ENCODE results near the gene LRP1-AS.

LRP1-AS gene

DNA sequence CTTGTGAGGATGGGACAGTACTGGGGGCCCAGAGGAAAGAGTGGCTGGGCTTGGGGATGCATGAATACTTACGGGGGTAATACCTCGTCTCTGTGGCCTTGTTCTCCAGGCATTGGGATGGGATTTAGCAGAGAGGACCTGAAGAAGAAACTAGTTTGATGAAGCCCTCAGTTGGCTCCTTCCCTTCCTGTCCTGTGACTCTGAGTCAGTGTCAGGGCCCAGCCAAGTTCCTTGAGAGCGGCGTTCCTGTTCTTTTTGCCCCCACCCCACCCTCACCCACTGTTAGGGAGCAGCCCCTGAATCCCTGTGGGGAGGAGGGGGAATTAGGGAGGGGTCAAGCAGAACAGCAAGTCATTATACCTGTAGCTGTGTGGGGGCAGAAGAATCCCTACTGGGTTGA lies 5.2 kb upstream of the LRP1-AS start:
- peak; percentile 63 for DNase-seq (ENCODE audit: low read depth)
- no peak overlapping the region for H3K4me3 ChIP-seq (replicated peaks; ENCODE audit: low read depth, low read length)

DNA sequence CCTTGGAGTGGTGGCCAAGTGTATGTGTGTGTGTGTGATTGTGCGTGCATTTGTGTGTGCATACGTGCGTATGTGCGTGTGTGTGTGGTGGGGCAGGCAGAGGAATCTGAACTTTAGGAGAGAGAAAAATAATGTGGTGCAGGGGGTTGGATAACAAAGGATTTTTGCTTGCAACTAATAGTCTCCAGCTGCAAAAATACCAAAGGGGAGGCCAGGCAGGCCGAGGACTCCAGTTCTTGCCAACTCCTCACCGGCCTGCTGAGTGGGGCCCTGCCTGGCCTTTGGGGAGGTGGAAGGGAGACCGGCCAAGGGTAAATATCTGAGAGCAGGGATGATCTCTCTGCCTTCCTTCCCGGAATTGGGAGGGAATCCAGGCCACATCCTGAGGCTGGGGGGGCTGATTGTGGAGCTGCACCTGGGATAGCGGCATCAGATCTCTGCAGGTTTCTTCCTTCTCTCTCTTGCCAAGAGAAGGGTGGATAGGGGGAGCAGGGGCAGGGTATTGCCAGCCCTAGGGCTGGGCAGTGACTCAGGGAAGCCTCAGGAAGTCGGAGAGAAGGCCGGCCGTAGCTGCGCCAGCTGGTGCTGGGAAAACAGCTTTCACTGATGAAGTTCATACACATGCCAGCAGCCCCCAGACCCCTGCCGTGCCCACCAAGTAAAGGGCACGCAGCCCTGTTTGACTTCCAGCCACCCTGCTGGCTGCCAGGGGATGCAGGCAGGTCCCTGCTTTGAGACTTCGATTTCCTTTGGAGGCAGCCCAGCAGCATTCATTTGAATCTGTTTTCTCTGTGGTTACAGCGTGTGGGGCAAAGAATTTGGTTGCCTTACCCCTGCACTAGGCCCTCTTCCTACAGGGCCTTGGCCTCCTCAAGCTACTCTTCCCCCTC lies 4.6 kb upstream of the LRP1-AS start:
- no peak overlapping the region for H3K4me3 ChIP-seq (replicated peaks; ENCODE audit: low read depth, low read length)
- TF ChIP-seq, protein P1, sequence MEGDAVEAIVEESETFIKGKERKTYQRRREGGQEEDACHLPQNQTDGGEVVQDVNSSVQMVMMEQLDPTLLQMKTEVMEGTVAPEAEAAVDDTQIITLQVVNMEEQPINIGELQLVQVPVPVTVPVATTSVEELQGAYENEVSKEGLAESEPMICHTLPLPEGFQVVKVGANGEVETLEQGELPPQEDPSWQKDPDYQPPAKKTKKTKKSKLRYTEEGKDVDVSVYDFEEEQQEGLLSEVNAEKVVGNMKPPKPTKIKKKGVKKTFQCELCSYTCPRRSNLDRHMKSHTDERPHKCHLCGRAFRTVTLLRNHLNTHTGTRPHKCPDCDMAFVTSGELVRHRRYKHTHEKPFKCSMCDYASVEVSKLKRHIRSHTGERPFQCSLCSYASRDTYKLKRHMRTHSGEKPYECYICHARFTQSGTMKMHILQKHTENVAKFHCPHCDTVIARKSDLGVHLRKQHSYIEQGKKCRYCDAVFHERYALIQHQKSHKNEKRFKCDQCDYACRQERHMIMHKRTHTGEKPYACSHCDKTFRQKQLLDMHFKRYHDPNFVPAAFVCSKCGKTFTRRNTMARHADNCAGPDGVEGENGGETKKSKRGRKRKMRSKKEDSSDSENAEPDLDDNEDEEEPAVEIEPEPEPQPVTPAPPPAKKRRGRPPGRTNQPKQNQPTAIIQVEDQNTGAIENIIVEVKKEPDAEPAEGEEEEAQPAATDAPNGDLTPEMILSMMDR (IDR thresholded peaks at IDR 0.05; ENCODE audit: low read length, missing control alignments) = no peak
- peak; percentile 77 for DNase-seq (ENCODE audit: low read depth)

More for the DNA sequence above, 5.2 kb upstream of the LRP1-AS start:
- TF ChIP-seq, protein P1 (IDR thresholded peaks at IDR 0.05; ENCODE audit: low read length, missing control alignments) = no peak

DNA sequence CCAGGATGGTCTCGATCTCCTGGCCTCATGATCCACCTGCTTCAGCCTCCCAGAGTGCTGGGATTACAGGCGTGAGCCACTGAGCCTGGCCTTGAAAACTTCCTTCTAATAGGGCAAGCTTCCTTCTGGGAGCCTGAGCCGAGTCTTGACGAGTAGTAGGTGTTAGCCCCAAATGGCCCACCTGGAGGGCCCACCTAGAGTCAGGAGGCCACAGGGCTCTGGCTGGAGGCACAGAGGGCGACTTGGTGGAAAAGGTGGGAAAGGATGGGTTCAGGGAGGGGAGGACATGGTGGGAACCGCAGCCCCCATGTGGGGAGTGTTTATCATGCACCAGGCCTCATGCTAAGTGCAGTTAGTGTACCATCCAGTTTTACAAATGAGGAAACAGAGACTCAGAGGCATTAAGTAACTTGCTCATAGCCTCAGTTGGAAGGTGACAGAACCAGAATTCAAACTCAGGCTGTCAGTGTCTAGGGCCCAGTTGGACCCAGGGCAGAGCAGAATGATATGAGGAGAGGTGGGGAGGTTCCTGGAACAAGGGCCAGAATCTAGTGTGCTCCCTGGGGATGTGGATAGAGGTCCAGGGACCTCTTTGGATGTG lies 3.1 kb upstream of the LRP1-AS start:
- TF ChIP-seq, protein P1 (IDR thresholded peaks at IDR 0.05; ENCODE audit: low read length, missing control alignments) = no peak
- DNase-seq (ENCODE audit: low read depth) = no peak
- no peak overlapping the region for H3K4me3 ChIP-seq (replicated peaks; ENCODE audit: low read depth, low read length)

DNA sequence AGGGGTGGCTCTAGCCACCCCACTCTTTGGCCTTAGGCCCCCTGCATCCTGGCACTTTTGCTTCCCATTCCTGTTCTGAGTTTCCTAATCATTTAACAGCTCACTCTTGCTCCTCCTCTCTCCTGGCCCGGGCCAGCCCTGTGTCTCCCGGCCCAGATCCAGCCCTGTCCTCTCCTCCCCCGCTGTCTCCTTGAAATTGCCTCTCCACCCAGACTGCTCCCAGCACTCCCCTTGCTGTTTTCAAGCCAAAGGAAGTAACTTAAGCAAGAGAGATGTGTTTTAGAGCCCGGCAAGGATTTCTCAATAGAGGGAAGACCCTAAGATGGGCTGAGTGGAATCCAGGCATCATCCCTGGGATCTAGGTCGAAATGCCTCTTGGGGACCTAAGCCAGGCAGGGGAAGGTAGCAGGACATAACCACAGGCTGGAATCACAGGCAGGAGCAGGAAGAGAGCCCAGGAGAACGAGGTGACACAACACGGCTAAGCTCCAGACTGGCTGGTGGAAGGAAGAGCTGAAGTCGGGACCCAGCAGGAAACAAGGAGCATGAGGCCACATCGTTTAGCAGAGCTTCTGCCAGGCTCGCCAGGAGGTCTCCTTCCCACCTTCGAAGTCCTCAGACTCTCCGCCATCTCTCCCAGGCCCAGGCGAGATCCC lies 2.0 kb upstream of the LRP1-AS start:
- TF ChIP-seq, protein P1 (IDR thresholded peaks at IDR 0.05; ENCODE audit: low read length, missing control alignments) = no peak
- peak overlapping the region; percentile 3 for H3K4me3 ChIP-seq (replicated peaks; ENCODE audit: low read depth, low read length)
- peak; percentile 95 for DNase-seq (ENCODE audit: low read depth)

DNA sequence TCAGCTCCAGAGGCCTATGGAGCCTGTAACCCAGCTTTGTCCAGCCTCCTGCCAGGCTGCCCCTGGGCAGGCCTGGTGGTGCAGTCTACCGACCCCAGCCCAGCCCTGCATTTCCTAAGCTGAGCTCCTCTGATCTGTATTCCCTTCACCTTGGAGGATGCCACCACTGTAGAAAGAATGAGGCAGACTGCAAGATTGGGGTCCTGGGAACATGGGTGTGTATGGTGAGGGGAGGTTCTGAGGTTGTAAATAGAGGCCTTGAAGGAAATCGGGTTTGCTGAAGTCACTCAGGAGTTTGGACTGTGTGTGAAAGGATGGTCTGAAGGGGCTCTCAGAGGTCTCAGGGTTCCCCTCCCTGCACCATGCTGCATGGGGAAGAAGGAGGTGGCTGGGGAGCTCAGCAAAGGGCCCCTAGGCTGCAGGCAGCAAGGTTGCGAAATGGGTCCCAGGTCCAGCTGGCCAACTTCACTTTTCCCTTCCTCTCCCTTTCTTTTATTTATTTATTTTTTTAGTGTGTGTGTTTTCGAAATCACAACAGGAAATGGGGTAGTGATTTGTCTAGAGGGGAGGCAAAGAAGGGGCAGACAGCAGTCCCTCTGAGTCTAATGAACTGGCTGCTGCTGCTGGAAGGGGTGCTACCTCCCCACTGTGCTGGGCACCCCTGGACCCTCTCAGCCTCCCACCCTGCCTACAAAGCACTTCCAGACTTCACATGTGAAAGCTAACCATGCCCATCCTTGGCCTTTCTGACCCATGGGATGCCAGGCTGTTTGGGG lies 1.2 kb upstream of the LRP1-AS start:
- peak overlapping the region; percentile 3 for H3K4me3 ChIP-seq (replicated peaks; ENCODE audit: low read depth, low read length)
- peak; percentile 89 for DNase-seq (ENCODE audit: low read depth)
- TF ChIP-seq, protein P1 (IDR thresholded peaks at IDR 0.05; ENCODE audit: low read length, missing control alignments) = no peak

DNA sequence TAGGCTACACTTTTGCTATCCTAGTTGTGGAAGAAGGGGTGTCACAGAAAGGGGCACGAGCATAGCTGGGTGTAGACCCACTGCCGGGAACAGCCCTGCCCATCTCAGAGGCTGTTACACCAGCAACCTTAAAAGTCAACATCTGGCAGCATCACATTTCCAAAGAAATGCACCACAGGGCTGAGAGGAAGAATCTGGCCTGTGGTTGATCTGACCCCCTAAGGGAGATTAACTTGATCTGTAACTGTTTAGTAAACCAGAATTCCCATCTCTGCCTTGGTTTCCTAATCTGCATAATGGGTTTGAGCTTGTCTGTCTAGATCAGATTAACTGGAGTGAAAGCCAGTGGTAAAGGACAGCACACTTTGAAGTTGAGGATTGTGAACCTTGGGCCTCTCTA lies 1.3 kb downstream of the LRP1-AS start:
- TF ChIP-seq, protein P1 (IDR thresholded peaks at IDR 0.05; ENCODE audit: low read length, missing control alignments) = no peak
- no peak overlapping the region for H3K4me3 ChIP-seq (replicated peaks; ENCODE audit: low read depth, low read length)
- DNase-seq (ENCODE audit: low read depth) = no peak

All from fibroblast of pulmonary artery (primary cell).